OCI-LY1 (cell line): Measurements from ENCODE around the gene MMS22L.

Experiments used
- H2AFZ ChIP-seq: fragments of 200-600 bp; sonication (generic), shearing (Covaris generic); 2 replicates; pipeline ENCODE4 v1.6.0; 2014; ENCODE audit warnings: antibody characterized with exemption, mild to moderate bottlenecking, low read length
- H3F3A ChIP-seq: fragments of 200-600 bp; sonication (generic), shearing (Covaris generic); 2 replicates; pipeline ENCODE4 v1.6.0; 2014; ENCODE audit warnings: mild to moderate bottlenecking, antibody characterized with exemption, low read length, moderate library complexity; ENCODE audit not compliant: insufficient read depth
- H3K27ac ChIP-seq: fragments of 200-600 bp; sonication (generic); 2 replicates; pipeline ENCODE4 v1.5.1; 2014; ENCODE audit warnings: low read length, mixed run types, mild to moderate bottlenecking, low read depth; ENCODE audit not compliant: poor library complexity, severe bottlenecking
- H3K27me3 ChIP-seq: fragments of 200-600 bp; sonication (generic); 2 replicates; pipeline ENCODE4 v1.6.0; 2014; ENCODE audit warnings: antibody characterized with exemption, mild to moderate bottlenecking, low read length, moderate library complexity; ENCODE audit not compliant: insufficient read depth
- H3K36me3 ChIP-seq: fragments of 200-600 bp; sonication (generic); 2 replicates; pipeline ENCODE4 v1.6.1; 2014; ENCODE audit warnings: mild to moderate bottlenecking, antibody characterized with exemption, low read length, moderate library complexity, mixed read lengths; ENCODE audit not compliant: insufficient read depth
- H3K4me1 ChIP-seq: fragments of 200-600 bp; sonication (generic); 2 replicates; pipeline ENCODE4 v1.5.1; 2014; ENCODE audit warnings: mild to moderate bottlenecking, low read length, moderate library complexity; ENCODE audit not compliant: insufficient read depth, severe bottlenecking
- H3K4me2 ChIP-seq: fragments of 200-600 bp; sonication (generic), shearing (Covaris generic); 2 replicates; pipeline ENCODE4 v1.6.1; 2014; ENCODE audit warnings: low read length
- H3K4me3 ChIP-seq: fragments of 200-600 bp; sonication (generic); 2 replicates; pipeline ENCODE4 v1.5.1; 2014; ENCODE audit warnings: low read length, low read depth, mild to moderate bottlenecking, mixed read lengths; ENCODE audit not compliant: poor library complexity, severe bottlenecking
- H3K79me2 ChIP-seq: fragments of 200-600 bp; shearing (Covaris generic); 2 replicates; pipeline ENCODE4 v1.6.1; 2016; ENCODE audit warnings: mixed run types, low read length, mixed read lengths; ENCODE audit not compliant: insufficient read depth
- H3K9ac ChIP-seq: fragments of 200-600 bp; sonication (generic), shearing (Covaris generic); 2 replicates; pipeline ENCODE4 v1.6.1; 2014; ENCODE audit warnings: mild to moderate bottlenecking, low read length, mixed read lengths
- H3K9me2 ChIP-seq: fragments of 200-600 bp; sonication (generic), shearing (Covaris generic); 2 replicates; pipeline ENCODE4 v1.6.1; 2014; ENCODE audit warnings: low read depth, mild to moderate bottlenecking, low read length, mixed read lengths
- H3K9me3 ChIP-seq: fragments of 200-600 bp; shearing (Covaris generic); 2 replicates; pipeline ENCODE4 v1.6.1; 2014; ENCODE audit warnings: low read length, mixed read lengths
- H4K20me1 ChIP-seq: fragments of 200-600 bp; sonication (generic), shearing (Covaris generic); 2 replicates; pipeline ENCODE4 v1.6.0; 2016; ENCODE audit warnings: mild to moderate bottlenecking, low read length; ENCODE audit not compliant: insufficient read depth
- EZH2 ChIP-seq: fragments of 200-600 bp; sonication (generic), shearing (Covaris generic); IDR thresholded peaks from 2 replicates; pipeline ENCODE4 v1.8.0; 2017; ENCODE audit warnings: borderline replicate concordance, mixed run types, mild to moderate bottlenecking, antibody characterized with exemption, low read length, moderate library complexity, mixed read lengths
- TF ChIP-seq, protein P1 (sequence below): fragments of 200-600 bp; sonication (generic), shearing (Covaris generic); IDR thresholded peaks from 2 replicates; pipeline ENCODE4 v1.5.1; 2017; ENCODE audit warnings: mild to moderate bottlenecking, antibody characterized with exemption, low read length, moderate library complexity, mixed read lengths

Gene MMS22L

DNA sequence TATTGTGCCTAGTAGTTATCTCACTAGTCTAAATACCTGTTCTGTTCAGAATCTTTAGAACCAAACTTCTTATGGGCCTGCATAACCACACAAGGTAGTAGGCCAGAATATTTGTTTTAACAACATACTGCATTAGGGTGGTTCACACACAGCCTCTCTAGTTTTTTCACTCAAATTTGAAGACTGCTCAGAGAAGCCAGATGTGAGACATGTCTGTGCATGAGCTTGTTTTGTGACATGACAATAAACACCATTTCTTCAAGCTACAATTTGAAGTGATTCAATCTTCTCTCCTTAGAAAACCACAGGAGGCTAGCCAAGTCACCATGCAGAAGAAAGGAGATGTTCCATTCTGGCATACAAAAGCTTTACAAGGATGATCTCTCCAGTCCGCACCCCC, 135.6 kb downstream of the MMS22L start:
- Histone ChIP-seq H3K36me3 (peaks cover 36% of the 10 kb centered on the region), H3K4me2 (no peak overlapping the region), H3K9ac (no peak overlapping the region), H4K20me1 (no peaks in the 10 kb centered on the region), H2AFZ (no peak overlapping the region), H3K27ac (no peak overlapping the region), H3K79me2 (no peaks in the 10 kb centered on the region), H3K9me2 (no peaks in the 10 kb centered on the region), H3K4me1 (no peaks in the 10 kb centered on the region), H3K9me3 (no peaks in the 10 kb centered on the region), H3K27me3 (no peaks in the 10 kb centered on the region), H3F3A (no peaks in the 10 kb centered on the region), H3K4me3 (no peak overlapping the region)
- TF ChIP-seq, protein P1, sequence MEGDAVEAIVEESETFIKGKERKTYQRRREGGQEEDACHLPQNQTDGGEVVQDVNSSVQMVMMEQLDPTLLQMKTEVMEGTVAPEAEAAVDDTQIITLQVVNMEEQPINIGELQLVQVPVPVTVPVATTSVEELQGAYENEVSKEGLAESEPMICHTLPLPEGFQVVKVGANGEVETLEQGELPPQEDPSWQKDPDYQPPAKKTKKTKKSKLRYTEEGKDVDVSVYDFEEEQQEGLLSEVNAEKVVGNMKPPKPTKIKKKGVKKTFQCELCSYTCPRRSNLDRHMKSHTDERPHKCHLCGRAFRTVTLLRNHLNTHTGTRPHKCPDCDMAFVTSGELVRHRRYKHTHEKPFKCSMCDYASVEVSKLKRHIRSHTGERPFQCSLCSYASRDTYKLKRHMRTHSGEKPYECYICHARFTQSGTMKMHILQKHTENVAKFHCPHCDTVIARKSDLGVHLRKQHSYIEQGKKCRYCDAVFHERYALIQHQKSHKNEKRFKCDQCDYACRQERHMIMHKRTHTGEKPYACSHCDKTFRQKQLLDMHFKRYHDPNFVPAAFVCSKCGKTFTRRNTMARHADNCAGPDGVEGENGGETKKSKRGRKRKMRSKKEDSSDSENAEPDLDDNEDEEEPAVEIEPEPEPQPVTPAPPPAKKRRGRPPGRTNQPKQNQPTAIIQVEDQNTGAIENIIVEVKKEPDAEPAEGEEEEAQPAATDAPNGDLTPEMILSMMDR, result no peak
- no peak for TF ChIP-seq EZH2

DNA sequence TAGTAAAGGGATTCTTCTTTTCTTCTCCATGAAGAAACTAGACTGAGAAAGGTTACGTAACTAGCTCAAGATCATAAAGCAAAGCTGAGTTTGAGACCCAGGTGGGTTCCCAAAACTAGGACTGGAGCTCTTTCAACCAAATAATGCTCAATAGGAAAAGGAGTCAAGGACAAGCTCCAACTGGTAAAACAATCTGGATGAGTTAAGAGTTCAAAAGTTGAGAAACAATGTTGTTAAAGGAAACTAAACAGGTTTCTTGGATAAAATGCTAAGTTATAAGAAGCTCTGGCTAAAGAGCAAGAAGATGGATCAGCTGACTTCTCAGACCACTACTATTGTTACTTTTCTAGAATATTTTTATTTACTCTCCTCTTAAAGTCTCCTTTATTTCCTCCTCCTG, 137.3 kb downstream of the MMS22L start:
- Histone ChIP-seq H3K4me2 (no peak overlapping the region), H3K79me2 (no peaks in the 10 kb centered on the region), H3K4me1 (no peaks in the 10 kb centered on the region), H4K20me1 (no peaks in the 10 kb centered on the region), H3K9me3 (no peaks in the 10 kb centered on the region), H2AFZ (no peak overlapping the region), H3K9me2 (no peaks in the 10 kb centered on the region), H3K27me3 (no peaks in the 10 kb centered on the region), H3K27ac (no peak overlapping the region), H3F3A (no peaks in the 10 kb centered on the region), H3K4me3 (no peak overlapping the region), H3K36me3 (peaks cover 28% of the 10 kb centered on the region), H3K9ac (no peak overlapping the region)
- TF ChIP-seq, protein P1, result no peak
- no peak for TF ChIP-seq EZH2

DNA sequence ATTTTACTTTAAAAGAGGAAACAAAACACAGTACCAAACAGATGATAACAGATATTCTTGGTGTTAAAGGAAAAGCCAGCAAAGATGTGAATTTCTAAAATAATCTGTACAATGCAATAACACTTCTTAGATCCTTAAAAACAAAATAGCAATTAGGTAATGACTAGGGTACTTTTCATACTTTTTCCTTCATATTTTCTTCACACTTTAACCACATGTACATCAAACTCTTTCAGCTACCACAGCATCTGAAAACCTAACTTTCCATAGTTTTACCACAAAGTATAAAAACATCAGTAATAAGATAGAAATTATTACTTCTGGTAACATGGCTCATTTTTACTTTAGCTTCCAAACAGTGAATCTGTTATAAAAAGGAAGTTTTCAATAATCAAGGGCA, 141.3 kb downstream of the MMS22L start:
- Histone ChIP-seq H3K4me1 (no peaks in the 10 kb centered on the region), H3K27me3 (no peaks in the 10 kb centered on the region), H3K4me2 (no peak overlapping the region), H3K9me2 (no peaks in the 10 kb centered on the region), H3K27ac (no peak overlapping the region), H3K9me3 (no peaks in the 10 kb centered on the region), H4K20me1 (no peaks in the 10 kb centered on the region), H3K4me3 (no peak overlapping the region), H2AFZ (no peak overlapping the region), H3K9ac (no peak overlapping the region), H3F3A (no peaks in the 10 kb centered on the region), H3K79me2 (no peaks in the 10 kb centered on the region), H3K36me3 (no peaks in the 10 kb centered on the region)
- no peak for TF ChIP-seq EZH2
- TF ChIP-seq, protein P1, result no peak
